Activated CD4-positive, alpha-beta T cell treated with anti-CD3 and anti-CD28 coated beads, Interleukin-2, amount 10 ng/mL, durations not matched to agents 24 days and 14 days (primary cell): ENCODE measurements around the gene PLCB1. TPM values are rescaled to one million over a fixed set of nuclear protein-coding genes. Genes with fewer than 3 reads are reported as not detected.

Experiments
- DNase-seq: peaks from one replicate; pipeline ENCODE4 v3.0.0; 2022
- H3K27ac Mint-ChIP-seq: one replicate; pipeline ENCODE4 v1.8.0; 2022; ENCODE audit warnings: mild to moderate bottlenecking, mixed read lengths
- H3K27me3 Mint-ChIP-seq: one replicate; pipeline ENCODE4 v1.8.0; 2022; ENCODE audit warnings: mixed read lengths
- H3K36me3 Mint-ChIP-seq: one replicate; pipeline ENCODE4 v1.8.0; 2022; ENCODE audit warnings: low read depth, mild to moderate bottlenecking, mixed read lengths
- H3K4me1 Mint-ChIP-seq: one replicate; pipeline ENCODE4 v1.8.0; 2021; ENCODE audit warnings: mixed read lengths
- H3K4me3 Mint-ChIP-seq: one replicate; pipeline ENCODE4 v1.8.0; 2022; ENCODE audit warnings: mild to moderate bottlenecking, moderate library complexity, mixed read lengths
- H3K9me3 Mint-ChIP-seq: one replicate; pipeline ENCODE4 v1.8.0; 2021; ENCODE audit warnings: mixed read lengths
- intact Hi-C: fragments of 100-400 bp; cut with micrococcal nuclease; formaldehyde crosslinking; loops from one replicate; pipeline ENCODE4 v1.15.1; 2023
- total RNA-seq: library from RNA; stranded (reverse); gene quantifications from 2 replicates; pipeline ENCODE4 v1.2.3, GENCODE V29; 2022

PLCB1 gene
- total RNA-seq, 1 donor from 2014 or later: 1.2 TPM

DNA sequence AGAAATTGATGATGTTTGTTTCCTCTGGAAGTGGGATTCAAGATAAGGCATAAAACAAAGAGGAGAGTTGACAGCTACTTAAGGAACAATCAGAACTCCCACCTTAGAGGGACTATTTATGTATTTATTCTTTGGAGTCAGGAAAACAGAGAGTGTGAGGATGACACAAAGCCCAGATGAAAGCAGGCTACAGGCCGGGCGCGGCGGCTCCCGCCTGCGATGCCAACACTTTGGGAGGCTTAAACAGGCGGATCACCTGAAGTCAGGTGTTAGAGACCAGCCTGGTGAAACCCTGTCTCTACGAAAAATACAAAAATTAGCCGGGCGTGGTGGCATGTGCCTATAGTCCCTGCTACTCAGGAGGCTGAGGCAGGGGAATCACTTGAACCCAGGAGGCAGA is 543.8 kb downstream of the PLCB1 start:
- no peak overlapping the region for H3K27ac Mint-ChIP-seq
- intact Hi-C loops: no loop called here
- H3K4me3 Mint-ChIP-seq: no peak overlapping the region
- H3K36me3 Mint-ChIP-seq: no peaks in the 10 kb centered on the region
- no peaks in the 10 kb centered on the region for H3K27me3 Mint-ChIP-seq
- no peaks in the 10 kb centered on the region for H3K4me1 Mint-ChIP-seq
- peaks cover 2% of the 10 kb centered on the region for H3K9me3 Mint-ChIP-seq
- DNase-seq: no peak

DNA sequence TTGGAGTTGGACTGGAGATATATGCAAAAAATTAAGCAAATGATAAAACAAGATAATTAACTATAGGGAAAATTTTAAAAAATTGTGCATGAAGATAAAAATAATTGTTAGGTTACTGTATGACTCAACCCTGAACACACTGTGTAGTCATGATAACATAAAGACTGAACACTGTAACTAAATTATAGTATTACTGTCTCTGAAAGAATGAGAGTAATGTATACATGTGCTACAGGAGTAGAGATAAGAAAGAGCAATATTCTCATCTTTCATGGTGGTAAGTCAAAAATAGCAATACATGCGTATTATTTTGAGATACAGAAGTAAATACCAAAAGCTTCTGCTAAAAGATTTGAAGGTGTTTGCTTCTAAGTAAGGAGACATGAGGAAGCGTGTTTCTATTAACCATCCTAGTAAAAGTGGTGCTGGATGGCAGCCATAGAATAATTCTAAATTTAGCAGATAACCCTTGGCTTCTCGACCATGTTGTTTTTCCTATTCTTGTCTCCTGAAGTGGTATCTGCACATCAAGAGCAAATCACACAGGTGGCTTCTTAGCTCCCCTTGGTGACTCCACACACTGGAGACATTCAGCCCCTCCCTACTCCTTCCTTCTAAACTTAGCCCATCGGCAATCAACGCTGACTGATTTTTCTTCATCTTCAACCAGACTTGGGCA is 546.2 kb downstream of the PLCB1 start:
- no peak for DNase-seq
- Mint-ChIP-seq H3K4me1 (no peaks in the 10 kb centered on the region), H3K27ac (no peak overlapping the region), H3K27me3 (no peaks in the 10 kb centered on the region), H3K9me3 (peaks cover 2% of the 10 kb centered on the region), H3K36me3 (no peaks in the 10 kb centered on the region), H3K4me3 (no peak overlapping the region)
- intact Hi-C loops: no loop called here

DNA sequence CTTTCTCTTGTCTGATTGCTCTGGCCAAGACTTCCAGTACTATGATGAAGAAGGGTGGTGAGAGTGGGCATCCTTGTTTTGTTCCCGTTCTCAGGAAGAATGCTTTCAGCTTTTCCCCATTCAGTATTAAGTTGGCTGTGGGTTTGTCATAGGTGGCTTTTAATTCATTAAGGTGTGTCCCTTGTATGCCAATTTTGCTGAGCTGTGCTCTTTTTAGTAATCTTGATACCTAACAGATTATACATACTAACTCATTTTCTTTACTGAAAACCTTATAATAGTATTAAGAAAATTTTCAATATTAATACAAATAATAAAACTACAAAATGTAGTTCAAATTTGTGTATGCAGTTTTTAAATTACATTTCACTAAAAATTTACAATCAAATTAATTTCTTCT is 557.3 kb downstream of the PLCB1 start:
- no peaks in the 10 kb centered on the region for H3K27me3 Mint-ChIP-seq
- no peaks in the 10 kb centered on the region for H3K36me3 Mint-ChIP-seq
- intact Hi-C loops: no loop called here
- DNase-seq: no peak
- H3K27ac Mint-ChIP-seq: no peak overlapping the region
- peaks cover 3% of the 10 kb centered on the region for H3K9me3 Mint-ChIP-seq
- no peak overlapping the region for H3K4me3 Mint-ChIP-seq
- no peaks in the 10 kb centered on the region for H3K4me1 Mint-ChIP-seq

DNA sequence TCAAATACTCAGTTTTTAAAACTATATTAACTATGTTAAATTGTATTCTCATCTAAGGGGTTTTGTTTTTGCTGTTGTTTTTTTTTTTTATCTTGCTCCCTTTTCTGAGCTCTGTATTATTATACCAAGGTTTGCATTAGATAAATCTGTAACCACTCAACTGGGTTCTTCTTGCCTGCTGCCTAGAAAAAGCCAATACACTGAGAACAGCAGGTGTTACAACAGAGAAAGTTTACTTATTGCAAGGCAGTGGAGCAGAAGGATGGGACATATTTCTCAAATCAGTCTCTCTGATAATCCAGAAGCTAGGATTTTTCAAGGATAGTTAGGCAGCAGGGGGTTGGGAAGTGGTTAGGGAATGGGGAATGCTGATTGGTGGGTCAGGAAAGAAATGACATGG is 558.0 kb downstream of the PLCB1 start:
- intact Hi-C loops: no loop called here
- Mint-ChIP-seq H3K36me3 (no peaks in the 10 kb centered on the region), H3K4me3 (no peak overlapping the region), H3K27ac (no peak overlapping the region), H3K9me3 (peaks cover 3% of the 10 kb centered on the region), H3K27me3 (no peaks in the 10 kb centered on the region), H3K4me1 (no peaks in the 10 kb centered on the region)
- no peak for DNase-seq

DNA sequence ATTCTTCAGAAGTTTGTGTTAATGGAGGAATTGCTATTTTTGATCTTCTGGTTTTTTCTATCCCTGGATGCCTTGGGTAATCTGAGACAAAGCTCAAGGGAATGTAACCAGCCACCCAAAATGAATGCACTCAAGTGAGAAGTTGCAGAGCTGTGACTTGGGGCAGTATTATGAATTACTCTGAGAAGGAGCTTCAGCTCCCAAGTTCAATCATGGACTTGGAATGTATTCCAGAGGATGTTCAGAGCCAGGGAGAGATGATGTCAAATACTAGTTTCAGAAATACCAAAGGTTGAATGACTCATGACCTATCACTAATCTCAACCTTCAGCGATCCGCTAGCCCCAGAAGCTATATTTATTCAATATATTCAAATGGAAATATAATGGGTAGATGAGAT is 561.6 kb downstream of the PLCB1 start:
- intact Hi-C loops: no loop called here
- Mint-ChIP-seq H3K36me3 (no peaks in the 10 kb centered on the region), H3K27me3 (no peaks in the 10 kb centered on the region), H3K4me3 (no peak overlapping the region), H3K27ac (no peak overlapping the region), H3K9me3 (peaks cover 3% of the 10 kb centered on the region), H3K4me1 (no peaks in the 10 kb centered on the region)
- no peak for DNase-seq

DNA sequence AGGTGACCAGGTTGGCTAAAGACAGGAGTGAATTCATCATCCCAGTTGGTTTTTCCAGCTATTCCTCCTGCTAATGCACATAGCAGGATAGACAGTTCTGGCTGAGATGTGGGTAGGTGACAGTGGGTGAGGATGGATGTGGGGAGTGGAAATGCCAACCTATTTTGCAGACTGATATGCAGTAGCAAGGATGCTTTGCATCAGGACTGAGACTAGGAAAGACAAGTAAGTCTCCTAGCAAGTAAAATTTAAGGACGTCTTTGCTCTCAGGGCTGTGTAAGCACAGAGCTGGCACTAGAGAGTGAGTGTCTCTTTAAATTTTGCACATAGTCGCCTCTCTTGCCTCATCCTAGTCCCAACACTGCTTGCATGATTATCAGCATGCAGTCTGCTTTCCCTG is 568.7 kb downstream of the PLCB1 start:
- Mint-ChIP-seq H3K36me3 (no peaks in the 10 kb centered on the region), H3K4me1 (no peaks in the 10 kb centered on the region), H3K9me3 (no peaks in the 10 kb centered on the region), H3K27ac (no peak overlapping the region), H3K4me3 (no peak overlapping the region), H3K27me3 (no peaks in the 10 kb centered on the region)
- intact Hi-C loops: no loop called here
- DNase-seq: no peak

DNA sequence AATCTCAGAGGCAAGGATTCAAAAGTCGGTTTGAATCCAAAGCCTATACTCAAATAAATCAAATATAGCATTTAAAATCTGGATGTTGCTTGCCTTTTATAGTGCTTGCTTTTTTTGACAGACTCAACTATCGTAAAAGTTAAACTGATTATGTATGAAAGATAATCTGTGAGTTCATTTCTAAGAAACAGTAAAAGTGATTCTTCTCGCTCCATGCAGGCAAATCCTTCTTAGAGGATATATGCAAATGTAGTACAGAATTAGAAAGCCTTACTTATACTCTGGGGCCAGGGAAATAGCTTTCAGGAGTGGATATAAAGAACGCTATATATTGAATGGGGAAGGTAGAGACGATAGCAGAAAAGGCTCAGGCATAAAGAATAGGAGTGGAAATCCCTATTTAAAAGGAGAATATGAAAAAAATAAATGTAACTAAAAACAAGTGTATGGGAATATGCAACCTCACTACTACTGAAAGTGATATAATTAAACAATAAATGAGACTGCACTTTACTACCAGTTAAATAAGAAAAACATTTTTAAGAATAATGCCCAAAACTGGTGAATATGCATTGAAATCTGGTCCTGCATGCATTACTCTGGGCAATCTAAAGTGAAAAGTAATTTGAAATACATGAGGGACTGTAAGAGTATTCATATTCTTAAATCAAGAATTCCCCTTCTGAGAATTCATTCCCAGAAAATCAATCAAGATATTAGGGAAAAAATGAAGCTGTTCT is 575.1 kb downstream of the PLCB1 start:
- H3K9me3 Mint-ChIP-seq: no peaks in the 10 kb centered on the region
- H3K27me3 Mint-ChIP-seq: no peaks in the 10 kb centered on the region
- no peaks in the 10 kb centered on the region for H3K4me1 Mint-ChIP-seq
- no peaks in the 10 kb centered on the region for H3K36me3 Mint-ChIP-seq
- intact Hi-C loops: no loop called here
- no peak overlapping the region for H3K4me3 Mint-ChIP-seq
- no peak overlapping the region for H3K27ac Mint-ChIP-seq
- DNase-seq: no peak

DNA sequence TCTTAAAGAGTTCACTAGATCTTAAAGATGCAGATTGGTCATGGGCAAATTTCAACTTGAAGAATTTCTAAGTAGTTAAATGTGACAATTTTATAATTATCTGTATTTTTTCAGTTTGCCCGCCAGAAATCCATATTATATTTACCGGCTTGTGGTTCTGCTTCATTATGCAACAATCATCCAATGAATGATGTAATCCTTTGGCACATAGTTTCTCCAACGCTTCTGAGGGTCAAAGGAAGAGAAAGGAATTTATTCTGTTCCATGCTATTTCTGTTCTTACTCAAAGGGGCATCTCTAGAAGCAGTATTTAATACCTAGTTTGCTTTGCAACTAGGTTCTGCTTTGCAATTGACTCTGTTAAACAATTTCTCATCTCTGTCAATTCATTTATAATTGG is 577.6 kb downstream of the PLCB1 start:
- Mint-ChIP-seq H3K4me1 (no peaks in the 10 kb centered on the region), H3K36me3 (no peaks in the 10 kb centered on the region), H3K9me3 (no peaks in the 10 kb centered on the region), H3K27me3 (no peaks in the 10 kb centered on the region), H3K4me3 (no peak overlapping the region), H3K27ac (no peak overlapping the region)
- intact Hi-C loops: no loop called here
- DNase-seq: no peak

DNA sequence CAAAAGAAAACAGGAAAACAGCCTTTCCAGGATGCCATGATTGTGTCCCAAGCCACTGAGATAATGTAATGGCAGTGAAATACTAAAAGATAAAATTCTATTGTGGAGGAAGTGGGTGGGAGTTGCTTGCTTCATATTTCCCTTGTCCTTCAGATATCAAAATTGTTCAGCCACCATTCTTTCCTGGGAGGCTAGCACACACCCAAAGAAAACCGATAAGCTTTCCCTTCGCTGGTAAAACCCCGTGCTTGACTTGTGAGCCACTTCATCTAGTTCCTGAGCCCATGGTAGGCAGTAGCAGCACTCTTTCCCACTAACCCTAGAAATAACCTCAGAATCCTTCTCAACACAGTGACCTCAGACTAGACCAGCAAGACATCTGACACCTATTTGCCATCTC is 579.4 kb downstream of the PLCB1 start:
- intact Hi-C loops: no loop called here
- Mint-ChIP-seq H3K4me3 (no peak overlapping the region), H3K4me1 (no peaks in the 10 kb centered on the region), H3K36me3 (no peaks in the 10 kb centered on the region), H3K9me3 (no peaks in the 10 kb centered on the region), H3K27me3 (no peaks in the 10 kb centered on the region), H3K27ac (no peak overlapping the region)
- DNase-seq: no peak

DNA sequence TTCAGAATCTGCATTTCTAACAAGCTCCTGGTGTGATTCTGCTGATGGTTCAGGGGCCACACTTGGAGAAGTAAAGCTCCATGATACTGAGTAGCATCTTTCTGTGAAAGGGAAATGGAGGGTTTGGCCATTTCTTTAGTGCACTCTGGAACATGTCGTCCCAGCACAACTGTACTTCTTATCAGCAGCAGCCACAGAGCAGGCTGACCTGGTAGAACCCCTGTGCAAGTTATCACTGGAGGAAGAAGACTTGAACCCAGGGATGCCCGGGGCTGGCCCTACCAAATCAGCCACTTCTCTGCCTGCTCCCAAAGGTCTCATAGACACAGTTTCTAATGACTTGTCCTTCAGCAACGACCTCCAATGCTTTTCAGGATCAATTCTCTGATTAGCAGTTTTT is 582.1 kb downstream of the PLCB1 start:
- intact Hi-C loops: no loop called here
- Mint-ChIP-seq H3K27ac (no peak overlapping the region), H3K9me3 (no peaks in the 10 kb centered on the region), H3K4me1 (no peaks in the 10 kb centered on the region), H3K27me3 (no peaks in the 10 kb centered on the region), H3K36me3 (no peaks in the 10 kb centered on the region), H3K4me3 (no peak overlapping the region)
- no peak for DNase-seq

DNA sequence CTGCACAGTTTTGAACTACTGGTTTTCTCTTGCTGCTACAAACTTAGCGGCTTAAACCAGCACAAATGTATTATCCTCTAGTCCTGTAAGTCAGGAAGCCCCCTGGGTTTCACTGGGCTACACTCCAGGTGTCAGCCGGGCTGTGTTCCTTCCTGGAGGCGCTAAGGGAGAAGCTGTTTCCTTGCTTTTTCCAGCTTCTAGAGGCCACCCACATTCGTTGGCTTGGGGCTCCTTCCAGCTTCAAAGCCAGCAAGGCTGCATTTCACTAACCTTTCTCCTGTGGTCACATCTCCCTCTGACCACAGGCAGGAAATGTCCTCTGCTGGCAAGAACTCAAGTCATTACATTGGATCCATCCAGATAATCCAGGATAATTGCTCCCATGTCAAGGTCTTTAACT is 586.2 kb downstream of the PLCB1 start:
- Mint-ChIP-seq H3K36me3 (no peaks in the 10 kb centered on the region), H3K4me1 (no peaks in the 10 kb centered on the region), H3K9me3 (no peaks in the 10 kb centered on the region), H3K27me3 (no peaks in the 10 kb centered on the region), H3K4me3 (no peak overlapping the region), H3K27ac (no peak overlapping the region)
- no peak for DNase-seq
- intact Hi-C loops: no loop called here

DNA sequence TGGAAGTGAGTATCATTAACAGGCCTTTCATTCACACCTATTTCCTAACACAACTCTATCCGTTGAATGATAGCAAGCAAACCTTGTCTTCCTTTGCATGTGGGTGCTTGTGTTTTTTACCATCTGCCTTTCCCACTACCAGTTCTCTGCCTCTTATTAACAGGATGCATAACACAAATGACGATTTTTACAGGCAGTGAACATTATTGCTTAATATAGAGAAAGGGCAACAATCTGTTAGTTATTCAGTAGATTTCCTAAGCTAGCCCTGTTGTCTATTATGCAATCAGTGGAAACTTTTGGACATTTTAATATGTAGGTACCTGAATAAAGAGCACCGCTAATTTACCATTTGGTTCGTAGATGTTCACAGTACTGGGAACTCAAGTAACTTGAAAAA is 588.0 kb downstream of the PLCB1 start:
- Mint-ChIP-seq H3K9me3 (no peaks in the 10 kb centered on the region), H3K4me3 (no peak overlapping the region), H3K4me1 (no peaks in the 10 kb centered on the region), H3K27ac (no peak overlapping the region), H3K36me3 (no peaks in the 10 kb centered on the region), H3K27me3 (no peaks in the 10 kb centered on the region)
- no peak for DNase-seq
- intact Hi-C loops: loop anchor here (2.0 to 5.0 kb wide), 4 partner anchors 58 to 783 kb away; no protein-coding TSS in a partner anchor

DNA sequence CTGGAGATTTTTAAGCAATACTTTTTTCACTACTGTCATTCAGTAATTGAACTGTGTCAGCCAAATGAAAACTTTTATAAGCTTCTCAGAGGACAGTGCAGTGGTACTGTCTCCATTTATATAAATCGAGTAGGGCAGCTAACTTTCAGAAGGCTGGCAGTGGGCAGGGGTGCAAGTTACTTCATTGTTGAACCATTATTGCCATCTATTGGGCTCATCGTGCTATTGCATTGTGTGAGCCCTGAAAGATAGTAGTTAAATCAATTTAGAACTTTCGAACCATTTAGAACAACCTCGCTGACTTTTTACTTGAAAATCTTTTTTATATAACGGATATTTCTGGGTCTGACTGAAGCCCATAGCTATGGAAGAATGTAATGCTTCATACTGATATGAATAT is 589.0 kb downstream of the PLCB1 start:
- peak; percentile 58 for DNase-seq
- Mint-ChIP-seq H3K36me3 (no peaks in the 10 kb centered on the region), H3K4me1 (no peaks in the 10 kb centered on the region), H3K9me3 (no peaks in the 10 kb centered on the region), H3K27ac (no peak overlapping the region), H3K27me3 (no peaks in the 10 kb centered on the region), H3K4me3 (no peak overlapping the region)
- intact Hi-C loops: loop anchor here (2.0 to 5.0 kb wide), 4 partner anchors 59 to 784 kb away; no protein-coding TSS in a partner anchor

DNA sequence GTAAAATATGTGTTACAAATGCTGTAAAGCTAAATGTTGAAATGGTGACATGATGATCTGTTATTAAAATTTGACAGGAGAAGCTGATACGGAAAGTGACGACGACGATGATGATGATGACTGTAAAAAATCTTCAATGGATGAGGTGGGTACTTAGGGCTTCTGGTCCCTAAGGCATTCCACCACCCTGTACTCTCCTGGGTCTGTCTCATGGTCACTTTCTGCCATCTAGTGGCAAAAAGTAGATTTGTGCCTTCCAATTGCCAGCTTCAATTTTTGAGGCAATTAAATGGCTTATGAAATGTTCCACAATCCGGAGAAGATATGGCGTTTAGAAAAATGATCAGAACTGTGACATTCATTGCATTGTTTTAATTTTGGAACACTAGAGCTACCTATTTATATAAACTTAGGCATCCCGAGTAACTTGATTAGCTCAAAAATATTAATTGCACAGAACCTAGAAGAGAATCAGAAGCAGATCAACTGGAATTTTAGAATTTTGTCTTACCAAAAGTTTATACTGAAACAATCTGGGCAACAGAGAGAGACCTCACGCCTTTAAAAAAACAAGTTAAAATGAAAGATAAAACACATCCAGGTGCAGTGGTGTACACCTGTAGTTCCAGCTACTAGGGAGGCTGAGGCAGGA is 590.3 kb downstream of the PLCB1 start:
- intact Hi-C loops: loop anchor here (1.0 to 5.0 kb wide), 3 partner anchors 60 to 590 kb away; partner anchors contain the start of gene PLCB1

More for the DNA sequence above, 590.3 kb downstream of the PLCB1 start:
- Mint-ChIP-seq H3K36me3 (no peaks in the 10 kb centered on the region), H3K4me1 (no peaks in the 10 kb centered on the region), H3K9me3 (no peaks in the 10 kb centered on the region), H3K27me3 (no peaks in the 10 kb centered on the region), H3K4me3 (no peak overlapping the region), H3K27ac (no peak overlapping the region)
- DNase-seq: peak; percentile 76
